Stimulated activated naive CD8-positive, alpha-beta T cell treated with anti-CD3 and anti-CD28 coated beads, Interleukin-15, Interleukin-2, amounts not matched to agents 100 ng/mL and 50 ng/mL, for 24 hours (primary cell): ENCODE data around the gene NTRK2.

Experiments used
- H3K27ac Mint-ChIP-seq: one replicate; pipeline ENCODE4 v1.8.0; 2021; ENCODE audit warnings: mild to moderate bottlenecking, mixed read lengths
- H3K27me3 Mint-ChIP-seq: one replicate; pipeline ENCODE4 v1.8.0; 2021; ENCODE audit warnings: mixed read lengths
- H3K36me3 Mint-ChIP-seq: one replicate; pipeline ENCODE4 v1.8.0; 2021; ENCODE audit warnings: low read depth, mixed read lengths
- H3K4me1 Mint-ChIP-seq: one replicate; pipeline ENCODE4 v1.8.0; 2021; ENCODE audit warnings: low read depth, mixed read lengths
- H3K4me3 Mint-ChIP-seq: one replicate; pipeline ENCODE4 v1.8.0; 2021; ENCODE audit warnings: mild to moderate bottlenecking, mixed read lengths
- H3K9me3 Mint-ChIP-seq: one replicate; pipeline ENCODE4 v1.8.0; 2021; ENCODE audit warnings: mixed read lengths

Gene NTRK2

GRCh38 chr9:84866396-84867175, 197.1 kb downstream of the NTRK2 start:
- H3K36me3 Mint-ChIP-seq = no peaks in the 10 kb centered on the region
- no peak overlapping the region for H3K27ac Mint-ChIP-seq
- H3K4me1 Mint-ChIP-seq = no peaks in the 10 kb centered on the region
- H3K9me3 Mint-ChIP-seq = no peaks in the 10 kb centered on the region
- no peak overlapping the region for H3K4me3 Mint-ChIP-seq
- H3K27me3 Mint-ChIP-seq = peaks cover 3% of the 10 kb centered on the region

GRCh38 chr9:84867186-84867585, 197.7 kb downstream of the NTRK2 start:
- Mint-ChIP-seq H3K27ac (no peak overlapping the region), H3K36me3 (no peaks in the 10 kb centered on the region), H3K27me3 (peaks cover 3% of the 10 kb centered on the region), H3K4me3 (no peak overlapping the region), H3K9me3 (no peaks in the 10 kb centered on the region), H3K4me1 (no peaks in the 10 kb centered on the region)

GRCh38 chr9:84869091-84869490, 199.6 kb downstream of the NTRK2 start:
- Mint-ChIP-seq H3K27me3 (peaks cover 3% of the 10 kb centered on the region), H3K4me3 (no peak overlapping the region), H3K27ac (no peak overlapping the region), H3K9me3 (no peaks in the 10 kb centered on the region), H3K4me1 (no peaks in the 10 kb centered on the region), H3K36me3 (no peaks in the 10 kb centered on the region)

- no peaks in the 10 kb centered on the region for H3K27me3 Mint-ChIP-seq
- H3K36me3 Mint-ChIP-seq = no peaks in the 10 kb centered on the region
- H3K4me3 Mint-ChIP-seq = no peak overlapping the region
- no peaks in the 10 kb centered on the region for H3K9me3 Mint-ChIP-seq
- H3K4me1 Mint-ChIP-seq = no peaks in the 10 kb centered on the region
- no peak overlapping the region for H3K27ac Mint-ChIP-seq
Measured at GRCh38 chr9:84871983-84872382, 202.5 kb downstream of the NTRK2 start.

GRCh38 chr9:84874022-84874421, 204.5 kb downstream of the NTRK2 start:
- Mint-ChIP-seq H3K27me3 (no peaks in the 10 kb centered on the region), H3K27ac (no peak overlapping the region), H3K4me1 (no peaks in the 10 kb centered on the region), H3K9me3 (no peaks in the 10 kb centered on the region), H3K4me3 (no peak overlapping the region), H3K36me3 (no peaks in the 10 kb centered on the region)

GRCh38 chr9:84874596-84874995, 205.1 kb downstream of the NTRK2 start:
- Mint-ChIP-seq H3K9me3 (no peaks in the 10 kb centered on the region), H3K27ac (no peak overlapping the region), H3K4me1 (no peaks in the 10 kb centered on the region), H3K4me3 (no peak overlapping the region), H3K27me3 (no peaks in the 10 kb centered on the region), H3K36me3 (no peaks in the 10 kb centered on the region)

GRCh38 chr9:84875193-84875592, 205.7 kb downstream of the NTRK2 start:
- Mint-ChIP-seq H3K4me1 (no peaks in the 10 kb centered on the region), H3K36me3 (no peaks in the 10 kb centered on the region), H3K9me3 (no peaks in the 10 kb centered on the region), H3K27ac (no peak overlapping the region), H3K27me3 (no peaks in the 10 kb centered on the region), H3K4me3 (no peak overlapping the region)

GRCh38 chr9:84879631-84880030, 210.1 kb downstream of the NTRK2 start:
- H3K4me3 Mint-ChIP-seq = no peak overlapping the region
- no peaks in the 10 kb centered on the region for H3K36me3 Mint-ChIP-seq
- H3K4me1 Mint-ChIP-seq = no peaks in the 10 kb centered on the region
- no peak overlapping the region for H3K27ac Mint-ChIP-seq
- H3K27me3 Mint-ChIP-seq = no peaks in the 10 kb centered on the region
- H3K9me3 Mint-ChIP-seq = no peaks in the 10 kb centered on the region

GRCh38 chr9:84880835-84881234, 211.3 kb downstream of the NTRK2 start:
- no peaks in the 10 kb centered on the region for H3K4me1 Mint-ChIP-seq
- no peak overlapping the region for H3K27ac Mint-ChIP-seq
- no peak overlapping the region for H3K4me3 Mint-ChIP-seq
- no peaks in the 10 kb centered on the region for H3K9me3 Mint-ChIP-seq
- no peaks in the 10 kb centered on the region for H3K27me3 Mint-ChIP-seq
- no peaks in the 10 kb centered on the region for H3K36me3 Mint-ChIP-seq

- no peak overlapping the region for H3K27ac Mint-ChIP-seq
- no peaks in the 10 kb centered on the region for H3K4me1 Mint-ChIP-seq
- no peaks in the 10 kb centered on the region for H3K27me3 Mint-ChIP-seq
- no peaks in the 10 kb centered on the region for H3K36me3 Mint-ChIP-seq
- H3K9me3 Mint-ChIP-seq = no peaks in the 10 kb centered on the region
- no peak overlapping the region for H3K4me3 Mint-ChIP-seq
Measured at GRCh38 chr9:84886866-84887265, 217.3 kb downstream of the NTRK2 start.

GRCh38 chr9:84891924-84892323, 222.4 kb downstream of the NTRK2 start:
- Mint-ChIP-seq H3K27me3 (no peaks in the 10 kb centered on the region), H3K4me1 (no peaks in the 10 kb centered on the region), H3K4me3 (no peak overlapping the region), H3K9me3 (no peaks in the 10 kb centered on the region), H3K27ac (no peak overlapping the region), H3K36me3 (no peaks in the 10 kb centered on the region)

- Mint-ChIP-seq H3K27ac (no peak overlapping the region), H3K4me3 (no peak overlapping the region), H3K27me3 (no peaks in the 10 kb centered on the region), H3K4me1 (no peaks in the 10 kb centered on the region), H3K9me3 (no peaks in the 10 kb centered on the region), H3K36me3 (no peaks in the 10 kb centered on the region)
Measured at GRCh38 chr9:84893419-84894128, 224.0 kb downstream of the NTRK2 start.

GRCh38 chr9:84894859-84895258, 225.3 kb downstream of the NTRK2 start:
- Mint-ChIP-seq H3K9me3 (no peaks in the 10 kb centered on the region), H3K27me3 (peaks cover 5% of the 10 kb centered on the region), H3K4me1 (no peaks in the 10 kb centered on the region), H3K36me3 (no peaks in the 10 kb centered on the region), H3K27ac (no peak overlapping the region), H3K4me3 (no peak overlapping the region)

GRCh38 chr9:84897362-84898094, 228.0 kb downstream of the NTRK2 start:
- H3K27me3 Mint-ChIP-seq = peaks cover 5% of the 10 kb centered on the region
- H3K27ac Mint-ChIP-seq = no peak overlapping the region
- H3K9me3 Mint-ChIP-seq = no peaks in the 10 kb centered on the region
- H3K4me1 Mint-ChIP-seq = no peaks in the 10 kb centered on the region
- H3K4me3 Mint-ChIP-seq = no peak overlapping the region
- H3K36me3 Mint-ChIP-seq = no peaks in the 10 kb centered on the region

- no peaks in the 10 kb centered on the region for H3K4me1 Mint-ChIP-seq
- no peaks in the 10 kb centered on the region for H3K36me3 Mint-ChIP-seq
- no peak overlapping the region for H3K27ac Mint-ChIP-seq
- no peaks in the 10 kb centered on the region for H3K9me3 Mint-ChIP-seq
- H3K27me3 Mint-ChIP-seq = peaks cover 6% of the 10 kb centered on the region
- no peak overlapping the region for H3K4me3 Mint-ChIP-seq
Measured at GRCh38 chr9:84898188-84898587, 228.7 kb downstream of the NTRK2 start.
